ENCODE measurements around the gene PPFIA4.

Gene PPFIA4

GRCh38 chr1:203059485-203059884, 33.2 kb downstream of the PPFIA4 start:
- CTCF ChIA-PET, result interaction anchor here (1.1 kb wide), 1 partner anchor 19 kb away, joined by 4 read pairs; no protein-coding TSS in a partner anchor
- DNase-seq (ENCODE audit: extremely low spot score), result no peak
- POLR2A ChIA-PET, result no interaction called here
- no peak for TF ChIP-seq CTBP1 (IDR thresholded peaks at IDR 0.05; ENCODE audit: borderline replicate concordance)
- no peak for TF ChIP-seq FOXA1 (IDR thresholded peaks at IDR 0.05)
- no peak for TF ChIP-seq PKNOX1 (IDR thresholded peaks at IDR 0.05)
- no peak for TF ChIP-seq HDGF (IDR thresholded peaks at IDR 0.05; ENCODE audit: borderline replicate concordance)

DNA sequence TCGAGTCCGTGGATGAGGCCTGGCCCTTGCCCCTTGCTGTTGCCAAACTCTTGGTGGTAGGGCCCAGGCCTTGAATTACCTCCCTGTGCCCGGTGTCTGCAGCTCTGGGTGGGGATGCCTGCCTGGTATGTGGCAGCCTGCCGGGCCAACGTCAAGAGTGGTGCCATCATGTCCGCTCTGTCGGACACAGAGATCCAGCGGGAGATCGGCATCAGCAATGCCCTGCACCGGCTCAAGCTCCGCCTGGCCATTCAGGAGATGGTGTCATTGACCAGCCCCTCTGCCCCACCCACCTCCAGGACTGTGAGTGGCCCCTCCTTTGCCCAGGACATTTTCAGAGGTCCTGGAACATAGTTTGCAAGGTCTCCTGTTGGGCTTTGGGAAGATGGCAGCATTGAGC, 33.8 kb downstream of the PPFIA4 start:
- TF ChIP-seq TARDBP (IDR thresholded peaks at IDR 0.05) (no peak), PKNOX1 (IDR thresholded peaks at IDR 0.05) (no peak), ARNT (IDR thresholded peaks at IDR 0.05) (no peak), SUZ12 (IDR thresholded peaks at IDR 0.05) (no peak), SP1 (IDR thresholded peaks at IDR 0.05) (no peak), L3MBTL2 (conservative IDR thresholded peaks at IDR 0.05) (no peak), ZNF384 (IDR thresholded peaks at IDR 0.05) (no peak), LEF1 (IDR thresholded peaks at IDR 0.05; ENCODE audit: borderline replicate concordance) (no peak), FOXK2 (IDR thresholded peaks at IDR 0.05) (no peak), FOXA1 (IDR thresholded peaks at IDR 0.05) (no peak), BHLHE40 (IDR thresholded peaks at IDR 0.05; ENCODE audit: borderline replicate concordance) (no peak), NFRKB (IDR thresholded peaks at IDR 0.05) (no peak), CTBP1 (IDR thresholded peaks at IDR 0.05; ENCODE audit: borderline replicate concordance) (no peak), FOXM1 (IDR thresholded peaks at IDR 0.05; ENCODE audit: borderline replicate concordance) (no peak), ELF4 (IDR thresholded peaks at IDR 0.05) (no peak), HDGF (IDR thresholded peaks at IDR 0.05; ENCODE audit: borderline replicate concordance) (no peak)
- POLR2A ChIA-PET, result no interaction called here
- DNase-seq (ENCODE audit: extremely low spot score), result no peak
- CTCF ChIA-PET, result no interaction called here

DNA sequence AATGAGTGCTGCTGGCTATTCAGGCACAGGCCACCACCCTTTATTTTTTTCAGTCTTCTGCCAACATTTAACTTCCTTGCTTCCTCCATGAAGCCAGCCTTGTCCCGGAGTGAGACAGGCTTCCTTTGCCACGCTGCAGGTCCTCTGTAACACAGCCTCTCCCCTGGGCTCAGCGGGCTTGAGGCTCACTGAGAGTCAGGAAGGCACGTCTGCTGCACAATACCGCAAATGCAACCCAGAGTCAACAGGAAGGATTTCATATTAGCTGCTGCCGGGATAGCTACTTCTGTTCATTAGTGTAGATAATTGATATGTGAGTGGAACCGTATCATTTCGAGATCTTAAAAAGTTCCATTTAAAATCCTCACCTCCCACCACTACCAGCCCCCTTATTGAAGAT, 37.0 kb downstream of the PPFIA4 start:
- no peak for TF ChIP-seq FOXA1 (IDR thresholded peaks at IDR 0.05)
- no peak for TF ChIP-seq LEF1 (IDR thresholded peaks at IDR 0.05; ENCODE audit: borderline replicate concordance)
- TF ChIP-seq PKNOX1 (IDR thresholded peaks at IDR 0.05), result no peak
- no peak for TF ChIP-seq BHLHE40 (IDR thresholded peaks at IDR 0.05; ENCODE audit: borderline replicate concordance)
- TF ChIP-seq NFRKB (IDR thresholded peaks at IDR 0.05), result no peak
- no peak for TF ChIP-seq SP1 (IDR thresholded peaks at IDR 0.05)
- no peak for TF ChIP-seq SUZ12 (IDR thresholded peaks at IDR 0.05)
- no peak for TF ChIP-seq HDGF (IDR thresholded peaks at IDR 0.05; ENCODE audit: borderline replicate concordance)
- no peak for TF ChIP-seq L3MBTL2 (conservative IDR thresholded peaks at IDR 0.05)
- TF ChIP-seq FOXK2 (IDR thresholded peaks at IDR 0.05), result no peak
- no peak for TF ChIP-seq TARDBP (IDR thresholded peaks at IDR 0.05)
- no peak for TF ChIP-seq CTBP1 (IDR thresholded peaks at IDR 0.05; ENCODE audit: borderline replicate concordance)
- TF ChIP-seq ZNF384 (IDR thresholded peaks at IDR 0.05), result no peak
- TF ChIP-seq ELF4 (IDR thresholded peaks at IDR 0.05), result no peak
- TF ChIP-seq ARNT (IDR thresholded peaks at IDR 0.05), result no peak
- no peak for TF ChIP-seq FOXM1 (IDR thresholded peaks at IDR 0.05; ENCODE audit: borderline replicate concordance)
- POLR2A ChIA-PET, result no interaction called here
- DNase-seq (ENCODE audit: extremely low spot score), result no peak
- CTCF ChIA-PET, result interaction anchor here (0.9 to 1.0 kb wide), 2 partner anchors 13 to 19 kb away, joined by 3 read pairs; no protein-coding TSS in a partner anchor

DNA sequence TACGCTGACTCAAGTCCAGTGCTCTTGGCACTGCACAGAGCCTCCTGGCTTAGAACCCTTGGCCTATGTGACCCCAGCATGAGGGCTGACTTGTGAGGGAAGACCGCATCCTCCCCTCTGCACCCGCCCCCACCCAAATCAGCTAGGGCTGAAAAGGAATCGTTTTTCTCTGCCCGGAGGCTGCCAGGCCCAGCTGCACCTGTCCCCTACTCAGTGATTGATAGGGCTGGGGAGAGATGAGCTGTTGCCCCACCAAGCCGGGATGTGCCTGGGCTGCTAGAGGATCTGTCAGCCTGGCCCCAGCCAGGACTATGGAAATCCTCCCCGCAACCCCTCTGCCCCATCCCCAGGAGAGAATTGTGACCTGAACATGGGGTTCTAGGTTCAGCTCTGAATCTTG, 38.9 kb downstream of the PPFIA4 start:
- ChIA-PET POLR2A (no interaction called here), CTCF (interaction anchor here (1.0 to 1.5 kb wide), 2 partner anchors 19 to 53 kb away, joined by 3 to 5 read pairs; no protein-coding TSS in a partner anchor)

GRCh38 chr1:203065986-203066385, 39.7 kb downstream of the PPFIA4 start:
- ChIA-PET POLR2A (interaction anchor here (1.0 kb wide), 1 partner anchor 9 kb away, joined by 3 read pairs; no protein-coding TSS in a partner anchor), CTCF (interaction anchor here (1.1 to 1.5 kb wide), 2 partner anchors 18 to 25 kb away, joined by 4 to 5 read pairs; no protein-coding TSS in a partner anchor)
- DNase-seq (ENCODE audit: extremely low spot score), result no peak
- no peak for TF ChIP-seq FOXM1 (IDR thresholded peaks at IDR 0.05; ENCODE audit: borderline replicate concordance)
- TF ChIP-seq NFRKB (IDR thresholded peaks at IDR 0.05), result no peak
- TF ChIP-seq PKNOX1 (IDR thresholded peaks at IDR 0.05), result no peak
- no peak for TF ChIP-seq BHLHE40 (IDR thresholded peaks at IDR 0.05; ENCODE audit: borderline replicate concordance)
- no peak for TF ChIP-seq LEF1 (IDR thresholded peaks at IDR 0.05; ENCODE audit: borderline replicate concordance)
- TF ChIP-seq ARNT (IDR thresholded peaks at IDR 0.05), result no peak
- no peak for TF ChIP-seq FOXK2 (IDR thresholded peaks at IDR 0.05)
- TF ChIP-seq SP1 (IDR thresholded peaks at IDR 0.05), result no peak
- TF ChIP-seq FOXA1 (IDR thresholded peaks at IDR 0.05), result no peak
- TF ChIP-seq HDGF (IDR thresholded peaks at IDR 0.05; ENCODE audit: borderline replicate concordance), result no peak

More for the DNA sequence above, 38.9 kb downstream of the PPFIA4 start:
- DNase-seq (ENCODE audit: extremely low spot score), result no peak
- TF ChIP-seq FOXK2 (IDR thresholded peaks at IDR 0.05) (no peak), CTBP1 (IDR thresholded peaks at IDR 0.05; ENCODE audit: borderline replicate concordance) (no peak), SP1 (IDR thresholded peaks at IDR 0.05) (no peak), NFRKB (IDR thresholded peaks at IDR 0.05) (no peak)

DNA sequence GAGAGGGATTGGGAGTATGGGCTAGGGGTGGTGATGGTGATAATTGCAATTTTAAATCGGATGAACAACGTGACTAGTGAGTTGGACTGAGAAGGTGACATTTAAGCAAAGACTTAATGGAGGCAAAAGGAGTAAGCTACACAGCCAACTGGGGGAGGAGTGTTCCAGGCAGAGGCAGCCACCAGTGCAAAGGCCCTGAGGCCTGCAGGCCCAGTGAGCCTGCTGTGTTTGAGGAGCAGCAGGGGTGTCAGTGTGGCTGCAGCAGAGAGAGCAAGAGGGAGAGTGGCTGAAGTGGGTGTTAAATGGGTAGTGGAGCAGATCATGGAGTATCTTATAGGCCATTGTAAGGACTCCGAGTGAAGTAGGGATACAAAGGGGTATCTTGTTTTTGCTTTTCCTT, 40.7 kb downstream of the PPFIA4 start:
- ChIA-PET CTCF (no interaction called here), POLR2A (interaction anchor here (1.0 kb wide), 1 partner anchor 9 kb away, joined by 3 read pairs; no protein-coding TSS in a partner anchor)
- TF ChIP-seq CTBP1 (IDR thresholded peaks at IDR 0.05; ENCODE audit: borderline replicate concordance) (no peak), ZNF384 (IDR thresholded peaks at IDR 0.05) (no peak), NFRKB (IDR thresholded peaks at IDR 0.05) (no peak), FOXM1 (IDR thresholded peaks at IDR 0.05; ENCODE audit: borderline replicate concordance) (no peak), LEF1 (IDR thresholded peaks at IDR 0.05; ENCODE audit: borderline replicate concordance) (no peak), BHLHE40 (IDR thresholded peaks at IDR 0.05; ENCODE audit: borderline replicate concordance) (no peak), SP1 (IDR thresholded peaks at IDR 0.05) (no peak), TARDBP (IDR thresholded peaks at IDR 0.05) (no peak), SUZ12 (IDR thresholded peaks at IDR 0.05) (no peak), PKNOX1 (IDR thresholded peaks at IDR 0.05) (no peak), ARNT (IDR thresholded peaks at IDR 0.05) (no peak), FOXK2 (IDR thresholded peaks at IDR 0.05) (no peak)
- no peak for DNase-seq (ENCODE audit: extremely low spot score)
